HG03097 (cell line): ENCODE results near the gene KCNH1.
A peak's percentile ranks its signal among the peaks of the same experiment; 100 is the strongest.

Source experiments
- ATAC-seq: cut with Tn5 transposase; IDR thresholded peaks from one replicate; pipeline ENCODE4 v1.9.1; 2021; ENCODE audit not compliant: unreplicated experiment, low FRiP score

Gene KCNH1

GRCh38 chr1:210731193-210731592 is 402.8 kb downstream of the KCNH1 start:
- no peak for ATAC-seq

DNA sequence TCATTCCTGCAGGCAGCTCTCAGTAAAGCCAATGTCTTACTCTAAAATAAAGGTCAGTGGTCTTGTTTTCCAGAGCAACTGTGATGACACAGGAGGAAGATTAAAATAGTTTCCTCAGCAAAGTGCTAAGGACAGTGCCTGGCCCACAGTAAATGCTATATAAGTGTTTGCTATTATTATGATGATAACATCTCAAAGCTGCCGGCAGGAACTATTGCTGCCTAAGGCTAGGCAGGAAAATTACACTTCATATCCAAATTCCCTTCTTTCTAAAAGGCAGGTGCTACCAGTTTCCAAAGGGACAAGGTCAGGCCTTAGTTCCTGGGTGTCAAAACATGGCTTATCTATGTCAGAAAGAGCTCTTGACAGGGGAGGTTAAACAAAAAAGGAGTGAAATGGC is 403.9 kb downstream of the KCNH1 start:
- no peak for ATAC-seq

- ATAC-seq, result no peak
These were observed 405.4 kb downstream of the KCNH1 start for GRCh38 chr1:210728437-210729149.

DNA sequence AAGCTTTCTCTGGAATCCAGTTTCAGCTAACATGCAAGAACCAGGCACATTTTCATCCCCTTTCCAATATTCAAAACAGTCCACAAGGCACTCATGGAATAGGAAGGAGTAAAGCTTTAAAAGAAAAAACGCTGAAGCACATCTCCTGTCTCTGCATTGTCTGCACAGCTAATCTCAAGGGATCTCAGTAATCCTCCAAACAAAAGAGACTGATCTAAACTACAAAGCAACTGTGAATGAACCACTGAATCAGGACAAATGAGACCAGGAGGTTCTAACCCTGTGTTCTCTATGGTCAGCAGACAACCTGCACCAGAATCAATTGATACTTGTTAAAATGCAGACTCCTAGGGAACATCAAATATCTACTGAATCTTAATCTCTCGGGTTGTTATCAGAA is 406.2 kb downstream of the KCNH1 start:
- ATAC-seq, result no peak

GRCh38 chr1:210726621-210727020 is 407.3 kb downstream of the KCNH1 start:
- ATAC-seq, result no peak

GRCh38 chr1:210724768-210725167 is 409.2 kb downstream of the KCNH1 start:
- ATAC-seq, result no peak

DNA sequence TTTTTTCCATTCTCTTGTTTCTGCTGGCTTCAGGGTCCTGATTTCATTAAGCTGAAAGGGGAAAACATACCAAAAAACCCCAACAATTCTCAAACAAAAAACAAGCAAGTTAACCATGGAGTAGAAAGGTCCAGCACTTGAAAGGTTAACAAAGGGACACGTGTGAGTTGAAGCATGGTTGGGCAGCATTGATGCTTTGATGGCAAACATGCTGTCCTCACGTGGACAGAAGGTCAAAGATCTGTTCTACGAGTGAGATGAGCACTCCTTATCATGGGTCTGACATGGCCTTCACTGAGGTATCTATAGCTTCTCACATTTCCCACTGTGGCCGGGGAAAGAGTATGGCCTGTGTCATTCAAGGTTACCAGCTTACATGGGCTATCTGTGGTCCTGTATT is 410.3 kb downstream of the KCNH1 start:
- no peak for ATAC-seq

GRCh38 chr1:210722410-210723081 is 411.4 kb downstream of the KCNH1 start:
- ATAC-seq, result no peak

GRCh38 chr1:210715072-210715471 is 418.9 kb downstream of the KCNH1 start:
- no peak for ATAC-seq

DNA sequence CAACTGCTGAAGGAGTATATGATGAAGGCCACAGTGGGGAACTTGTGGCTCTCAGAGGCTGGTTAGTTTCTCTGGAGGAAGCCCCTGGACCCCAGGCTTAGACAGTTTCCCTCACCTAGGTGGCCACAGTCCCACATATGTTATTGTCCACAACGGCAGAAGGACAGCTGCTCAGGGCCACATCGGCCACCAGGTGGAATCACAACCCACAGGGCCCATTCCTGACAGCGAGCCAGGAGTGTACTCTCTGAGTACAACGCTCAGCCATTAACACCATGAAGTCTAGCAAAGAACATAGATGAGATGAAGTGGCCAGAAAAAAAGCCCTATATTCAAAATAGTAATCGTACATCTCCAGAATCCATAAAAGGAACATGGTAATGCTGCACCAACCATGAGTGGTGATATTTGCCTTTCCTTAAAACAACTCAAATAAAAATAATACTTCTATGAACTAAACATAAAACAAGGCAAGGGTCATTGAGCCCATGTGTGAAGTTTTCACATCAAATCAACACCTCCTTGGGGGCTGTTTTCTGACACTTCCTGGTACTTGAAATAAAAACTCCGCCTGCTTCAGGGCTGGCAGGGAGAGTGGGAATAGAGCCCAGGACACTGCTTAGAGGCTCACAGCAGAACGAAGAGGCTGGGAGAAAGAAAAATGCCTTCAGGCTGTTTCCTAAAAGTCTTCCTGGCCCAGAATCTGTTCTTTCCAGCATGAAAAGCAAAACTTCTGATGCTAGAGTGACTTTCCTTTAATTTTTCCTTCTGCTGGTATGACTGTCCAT is 421.9 kb downstream of the KCNH1 start:
- no peak for ATAC-seq

- ATAC-seq, result no peak
These were observed 424.2 kb downstream of the KCNH1 start for GRCh38 chr1:210709701-210710100.

DNA sequence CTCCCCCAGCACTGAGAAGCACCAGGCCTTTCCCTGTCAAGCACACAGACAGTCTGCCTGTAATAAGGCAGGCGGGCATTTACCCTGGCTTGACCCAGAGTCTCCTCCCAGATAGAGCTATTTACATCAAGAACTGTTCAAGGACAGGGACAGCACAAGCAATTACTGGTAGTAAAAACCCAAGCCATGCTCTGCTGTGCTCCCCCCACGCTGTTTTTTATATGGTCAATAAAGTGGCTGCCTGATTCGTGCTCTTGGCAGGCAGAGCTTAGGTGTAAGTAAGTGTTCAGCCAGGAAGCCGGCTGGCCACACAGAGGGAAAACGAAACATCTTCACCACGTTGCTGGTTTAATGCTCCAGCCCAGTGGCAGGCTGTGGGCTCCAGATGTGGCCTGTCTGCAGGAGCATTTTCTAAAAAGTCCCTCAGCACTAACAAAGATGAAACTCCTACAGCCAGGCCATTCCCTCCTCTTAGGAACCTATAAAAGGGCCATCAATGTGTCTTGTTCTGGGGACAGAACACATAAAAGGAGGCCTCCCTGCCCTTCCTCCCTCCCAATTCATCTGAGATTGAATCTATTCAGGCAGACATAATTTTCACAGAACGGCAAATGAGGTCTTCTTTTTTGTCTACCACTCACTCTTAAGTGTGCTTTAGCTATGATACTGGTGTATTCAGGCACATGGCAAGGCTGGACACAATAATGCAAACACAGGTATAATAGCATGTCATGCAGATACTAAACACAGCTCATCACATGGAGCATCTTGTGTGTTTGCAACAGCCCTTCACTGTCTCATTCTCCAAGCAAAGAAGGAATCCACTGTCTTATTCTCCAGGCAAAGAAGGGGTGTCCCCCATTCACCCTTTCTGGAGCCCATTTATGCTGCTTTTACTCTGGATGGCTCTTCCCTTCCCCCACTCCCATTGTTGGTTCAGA is 426.4 kb downstream of the KCNH1 start:
- no peak for ATAC-seq

DNA sequence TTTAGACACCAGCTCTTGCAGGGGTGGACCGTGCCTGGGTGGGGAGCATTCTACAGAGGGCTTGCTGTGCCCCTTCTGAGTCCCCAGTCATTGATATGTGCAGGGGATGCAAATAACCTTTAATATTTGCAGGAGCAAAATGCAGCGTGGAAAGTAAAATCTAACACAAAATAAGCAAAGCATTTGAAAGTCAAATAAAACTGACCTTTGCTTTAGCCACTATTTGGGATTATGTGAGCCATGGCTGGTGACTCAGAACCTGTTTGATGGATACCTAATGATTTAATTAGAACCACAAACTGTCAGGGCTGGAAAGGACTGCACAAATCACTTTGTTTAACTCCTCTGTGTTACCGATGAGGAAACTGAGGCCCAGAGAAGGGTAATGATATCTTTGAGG is 427.7 kb downstream of the KCNH1 start:
- no peak for ATAC-seq

DNA sequence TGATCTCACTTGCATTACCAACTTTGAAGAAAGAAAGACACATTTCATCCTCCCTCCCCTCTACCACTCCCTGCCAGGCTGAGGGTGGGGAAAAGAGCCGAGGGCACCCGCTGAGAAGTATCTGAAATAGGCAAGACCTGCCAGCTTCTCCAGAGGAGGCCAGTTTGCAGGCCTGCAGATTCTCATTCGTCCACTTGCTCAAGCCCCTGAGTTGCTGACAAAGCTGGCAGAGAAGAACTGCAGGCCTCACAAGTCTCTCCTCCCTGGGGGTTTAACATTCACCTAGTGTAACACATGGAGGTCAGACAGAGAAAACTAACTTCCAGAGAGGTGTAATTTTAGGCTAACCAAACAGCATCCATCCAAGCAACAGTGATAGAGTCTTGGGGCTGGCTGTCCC is 428.9 kb downstream of the KCNH1 start:
- no peak for ATAC-seq

DNA sequence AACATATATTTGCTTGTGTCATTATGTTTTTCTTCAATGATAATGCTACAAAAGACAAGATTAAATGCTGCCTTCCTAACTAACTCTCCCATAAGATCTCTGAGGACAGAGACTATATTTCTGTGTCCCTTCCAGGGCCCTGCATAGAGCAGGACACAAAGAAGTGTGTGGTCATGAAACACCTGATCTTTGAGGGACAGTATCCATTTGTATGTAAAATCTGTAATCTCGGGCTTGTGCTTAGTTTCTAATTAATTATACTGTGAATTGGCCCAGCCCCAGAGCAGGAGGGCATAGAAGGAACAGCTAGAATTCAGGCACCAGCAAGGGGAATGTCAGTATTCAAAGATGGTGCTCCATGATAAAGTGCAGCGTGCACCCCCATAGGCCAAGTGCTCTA is 430.4 kb downstream of the KCNH1 start:
- ATAC-seq, result no peak

- ATAC-seq, result no peak
These were observed 431.4 kb downstream of the KCNH1 start for GRCh38 chr1:210702506-210702905.

DNA sequence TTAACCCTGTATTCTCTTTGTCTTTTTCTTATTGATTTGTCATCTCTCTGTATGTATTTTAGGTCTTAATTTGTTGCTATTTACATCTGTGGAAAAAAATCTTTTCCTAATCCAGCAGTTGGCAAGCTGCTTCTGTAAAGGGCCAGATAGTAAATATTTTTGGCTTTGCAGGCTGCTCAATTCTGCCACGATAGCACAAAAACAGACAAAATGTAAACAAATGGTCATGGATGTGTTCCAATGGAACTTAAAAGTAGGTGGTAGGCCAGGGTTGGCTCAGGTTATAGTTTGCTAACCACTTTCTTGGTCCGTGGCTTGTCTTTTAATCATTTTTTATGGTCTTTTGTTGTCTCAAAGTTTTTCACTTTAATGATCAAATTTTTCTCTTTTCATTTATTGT is 433.4 kb downstream of the KCNH1 start:
- ATAC-seq, result no peak

GRCh38 chr1:210700083-210700482 is 433.9 kb downstream of the KCNH1 start:
- ATAC-seq, result no peak

- no peak for ATAC-seq
These were observed 435.3 kb downstream of the KCNH1 start for GRCh38 chr1:210698661-210699060.

DNA sequence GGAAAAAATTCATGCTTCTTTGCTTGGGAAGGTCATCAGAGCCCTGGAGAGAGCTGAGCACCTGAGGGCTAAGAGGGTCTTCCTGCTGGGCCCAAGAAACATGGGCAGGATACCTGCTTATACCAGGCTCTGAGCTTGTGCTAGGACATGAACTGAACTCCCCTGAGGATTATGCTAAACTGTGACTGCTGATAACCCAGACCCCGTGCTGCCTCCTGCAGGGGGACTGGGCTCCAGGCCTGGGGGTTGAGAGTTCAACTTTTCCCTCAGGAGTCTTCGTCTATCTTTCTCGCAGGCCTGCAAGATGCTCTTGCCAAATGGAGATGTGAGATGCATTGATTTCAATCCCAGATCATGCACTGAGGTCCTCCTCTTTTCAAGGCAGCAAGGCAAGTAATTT is 436.8 kb downstream of the KCNH1 start:
- ATAC-seq, result no peak

- peak; percentile 96 for ATAC-seq
These were observed 437.2 kb downstream of the KCNH1 start for GRCh38 chr1:210696709-210697108.
